Testis (tissue), 2 donors: ENCODE results near the gene B4GALNT1.

Experiments used
- POLR2A ChIP-seq: fragments of 450-650 bp; IDR thresholded peaks from one replicate; pipeline ENCODE4 v1.6.1; 2017; ENCODE audit warnings: antibody characterized with exemption, mild to moderate bottlenecking, moderate library complexity
- TF ChIP-seq, protein P1 (sequence below), 3 experiments: fragments of 450-650 bp in 2 of 3; fragments of 200-600 bp in 1 of 3; sonication (generic) in 1 of 3; IDR thresholded peaks; one replicate each; pipeline ENCODE4 v1.5.1; 2016 to 2019; ENCODE audit warnings: antibody characterized with exemption in 3 of 3, mild to moderate bottlenecking in 2 of 3, moderate library complexity in 1 of 3

GRCh38 chr12:57603815-57604453 lies 29.1 kb downstream of the B4GALNT1 start:
- TF ChIP-seq, protein P1, sequence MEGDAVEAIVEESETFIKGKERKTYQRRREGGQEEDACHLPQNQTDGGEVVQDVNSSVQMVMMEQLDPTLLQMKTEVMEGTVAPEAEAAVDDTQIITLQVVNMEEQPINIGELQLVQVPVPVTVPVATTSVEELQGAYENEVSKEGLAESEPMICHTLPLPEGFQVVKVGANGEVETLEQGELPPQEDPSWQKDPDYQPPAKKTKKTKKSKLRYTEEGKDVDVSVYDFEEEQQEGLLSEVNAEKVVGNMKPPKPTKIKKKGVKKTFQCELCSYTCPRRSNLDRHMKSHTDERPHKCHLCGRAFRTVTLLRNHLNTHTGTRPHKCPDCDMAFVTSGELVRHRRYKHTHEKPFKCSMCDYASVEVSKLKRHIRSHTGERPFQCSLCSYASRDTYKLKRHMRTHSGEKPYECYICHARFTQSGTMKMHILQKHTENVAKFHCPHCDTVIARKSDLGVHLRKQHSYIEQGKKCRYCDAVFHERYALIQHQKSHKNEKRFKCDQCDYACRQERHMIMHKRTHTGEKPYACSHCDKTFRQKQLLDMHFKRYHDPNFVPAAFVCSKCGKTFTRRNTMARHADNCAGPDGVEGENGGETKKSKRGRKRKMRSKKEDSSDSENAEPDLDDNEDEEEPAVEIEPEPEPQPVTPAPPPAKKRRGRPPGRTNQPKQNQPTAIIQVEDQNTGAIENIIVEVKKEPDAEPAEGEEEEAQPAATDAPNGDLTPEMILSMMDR (IDR thresholded peaks at IDR 0.05) = no peak
- TF ChIP-seq POLR2A = no peak
